HL-60 (cell line): ENCODE results near the gene SLC35F3.

Experiments
- DNase-seq, 2 experiments: peaks; one replicate each; pipeline ENCODE4 v3.0.0-alpha.2; 2010 to 2020; ENCODE audit warnings: low read depth in 1 of 2, low spot score in 1 of 2
- H3K27ac ChIP-seq: fragments of 250-450 bp; sonication (Bioruptor Pico); replicated peaks from 2 replicates; pipeline ENCODE4 v1.5.1; 2020; ENCODE audit warnings: mild to moderate bottlenecking, moderate library complexity
- H3K27me3 ChIP-seq: fragments of 250-450 bp; sonication (Bioruptor Pico); 2 replicates; pipeline ENCODE4 v1.5.1; 2021; ENCODE audit warnings: mild to moderate bottlenecking, moderate library complexity; ENCODE audit not compliant: insufficient read depth, poor library complexity, severe bottlenecking
- H3K4me3 ChIP-seq: replicated peaks from 2 replicates; pipeline ENCODE4 v1.5.1; 2011; ENCODE audit warnings: mild to moderate bottlenecking, control low read depth, low read length; ENCODE audit not compliant: insufficient read depth
- GABPA ChIP-seq: IDR thresholded peaks from 2 replicates; pipeline ENCODE4 v1.6.1; 2012; ENCODE audit warnings: low read depth
- POLR2AphosphoS5 ChIP-seq: IDR thresholded peaks from 2 replicates; pipeline ENCODE4 v1.6.1; 2012; ENCODE audit warnings: low read depth
- REST ChIP-seq: IDR thresholded peaks from 2 replicates; pipeline ENCODE4 v1.6.1; 2012; ENCODE audit warnings: low read depth; ENCODE audit not compliant: insufficient replicate concordance
- SPI1 ChIP-seq: IDR thresholded peaks from 2 replicates; pipeline ENCODE4 v1.6.1; 2012; ENCODE audit warnings: low read depth, mild to moderate bottlenecking, borderline replicate concordance
- TF ChIP-seq, protein P1 (sequence below): IDR thresholded peaks from one replicate; pipeline ENCODE4 v1.5.1; 2011; ENCODE audit warnings: low read length, control low read depth, inconsistent platforms; ENCODE audit not compliant: insufficient read depth

The SLC35F3 gene

DNA sequence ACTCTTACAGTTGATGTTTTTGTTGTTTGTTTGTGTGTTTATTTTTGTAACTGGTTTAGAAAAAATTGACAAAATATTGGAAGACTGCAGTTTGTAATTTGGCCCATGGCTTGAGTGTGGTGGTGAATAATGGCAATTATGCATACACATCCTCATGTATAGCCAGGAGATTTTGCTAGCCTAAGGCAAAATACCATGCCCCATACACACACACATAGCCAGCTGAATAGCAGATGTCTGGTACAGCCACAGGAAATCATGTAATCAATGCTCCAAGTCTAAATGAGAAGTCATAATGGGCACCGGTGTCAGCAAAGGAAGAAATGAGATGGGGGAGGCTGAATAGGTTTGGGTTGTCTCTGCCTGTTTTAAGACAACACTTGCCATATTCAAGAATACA, 333.6 kb downstream of the SLC35F3 start:
- no peak overlapping the region for H3K27ac ChIP-seq
- H3K4me3 ChIP-seq: no peak overlapping the region
- peaks cover 11% of the 10 kb centered on the region for H3K27me3 ChIP-seq
- no peak for TF ChIP-seq SPI1
- no peak for TF ChIP-seq POLR2AphosphoS5
- no peak for TF ChIP-seq REST
- TF ChIP-seq, protein P1, sequence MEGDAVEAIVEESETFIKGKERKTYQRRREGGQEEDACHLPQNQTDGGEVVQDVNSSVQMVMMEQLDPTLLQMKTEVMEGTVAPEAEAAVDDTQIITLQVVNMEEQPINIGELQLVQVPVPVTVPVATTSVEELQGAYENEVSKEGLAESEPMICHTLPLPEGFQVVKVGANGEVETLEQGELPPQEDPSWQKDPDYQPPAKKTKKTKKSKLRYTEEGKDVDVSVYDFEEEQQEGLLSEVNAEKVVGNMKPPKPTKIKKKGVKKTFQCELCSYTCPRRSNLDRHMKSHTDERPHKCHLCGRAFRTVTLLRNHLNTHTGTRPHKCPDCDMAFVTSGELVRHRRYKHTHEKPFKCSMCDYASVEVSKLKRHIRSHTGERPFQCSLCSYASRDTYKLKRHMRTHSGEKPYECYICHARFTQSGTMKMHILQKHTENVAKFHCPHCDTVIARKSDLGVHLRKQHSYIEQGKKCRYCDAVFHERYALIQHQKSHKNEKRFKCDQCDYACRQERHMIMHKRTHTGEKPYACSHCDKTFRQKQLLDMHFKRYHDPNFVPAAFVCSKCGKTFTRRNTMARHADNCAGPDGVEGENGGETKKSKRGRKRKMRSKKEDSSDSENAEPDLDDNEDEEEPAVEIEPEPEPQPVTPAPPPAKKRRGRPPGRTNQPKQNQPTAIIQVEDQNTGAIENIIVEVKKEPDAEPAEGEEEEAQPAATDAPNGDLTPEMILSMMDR: no peak
- no peak for TF ChIP-seq GABPA
- no peak for DNase-seq

DNA sequence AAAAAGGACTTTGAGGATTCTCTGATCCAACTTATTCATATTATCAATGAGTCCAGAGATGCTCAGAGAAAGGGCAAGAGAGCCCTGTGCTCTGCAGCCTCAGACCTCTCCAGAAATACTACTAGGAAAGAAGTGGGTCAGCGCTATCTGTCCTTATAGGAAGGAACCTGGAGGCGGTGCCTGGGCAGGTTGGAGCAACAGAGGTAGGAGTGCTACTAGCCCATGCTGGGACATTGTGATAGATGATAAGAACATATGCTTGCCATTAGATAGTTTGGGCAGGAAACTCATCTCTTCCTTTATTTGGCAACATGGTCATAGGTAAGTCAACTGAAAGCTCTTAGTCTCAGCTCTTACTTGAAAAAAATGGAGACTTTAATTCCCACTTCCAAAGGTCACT, 335.0 kb downstream of the SLC35F3 start:
- peaks cover 10% of the 10 kb centered on the region for H3K27me3 ChIP-seq
- TF ChIP-seq GABPA: no peak
- TF ChIP-seq, protein P1: no peak
- no peak for TF ChIP-seq SPI1
- TF ChIP-seq POLR2AphosphoS5: no peak
- no peak overlapping the region for H3K27ac ChIP-seq
- no peak overlapping the region for H3K4me3 ChIP-seq
- no peak for DNase-seq

DNA sequence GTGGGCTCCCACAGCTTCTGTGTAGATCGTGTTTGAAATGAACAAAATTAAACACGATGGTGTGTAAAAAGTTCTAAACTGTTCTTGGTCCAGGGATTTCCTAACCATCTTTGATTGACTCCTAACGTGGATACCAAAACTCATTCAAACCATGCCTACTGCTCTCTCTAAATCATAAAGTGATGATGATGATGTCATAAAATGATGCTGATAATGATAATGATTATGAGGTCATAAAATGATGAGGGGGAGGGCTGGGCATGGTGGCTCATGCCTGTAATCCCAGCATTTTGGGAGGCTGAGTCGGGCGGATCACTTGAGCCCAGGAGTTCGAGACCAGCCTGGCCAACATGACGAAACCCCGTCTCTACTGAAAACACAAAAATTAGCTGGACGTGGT, 335.5 kb downstream of the SLC35F3 start:
- TF ChIP-seq REST (no peak), GABPA (no peak), POLR2AphosphoS5 (no peak), SPI1 (no peak)
- TF ChIP-seq, protein P1: no peak
- no peak for DNase-seq
- H3K4me3 ChIP-seq: no peak overlapping the region
- H3K27me3 ChIP-seq: peaks cover 10% of the 10 kb centered on the region
- no peak overlapping the region for H3K27ac ChIP-seq

DNA sequence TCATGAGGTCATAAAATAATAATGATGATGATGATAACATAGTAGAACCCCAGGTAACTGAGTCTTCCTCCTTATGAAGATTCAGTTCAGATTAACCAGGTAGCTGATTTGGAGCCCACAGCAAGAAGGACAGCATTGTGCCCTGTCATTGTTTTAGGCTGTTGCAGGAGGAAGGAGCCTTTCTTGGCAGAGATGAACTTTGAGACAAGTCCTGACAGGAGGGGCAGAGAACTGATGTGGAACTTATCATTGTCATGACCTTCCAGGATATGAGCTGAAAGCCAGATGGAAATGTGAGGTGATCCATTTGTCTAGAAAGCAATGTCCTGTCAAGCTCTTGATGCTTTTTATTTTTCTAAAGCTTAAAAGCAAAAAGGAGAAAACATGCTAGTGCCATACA, 336.2 kb downstream of the SLC35F3 start:
- TF ChIP-seq GABPA: no peak
- no peak for TF ChIP-seq SPI1
- TF ChIP-seq REST: no peak
- TF ChIP-seq POLR2AphosphoS5: no peak
- TF ChIP-seq, protein P1: no peak
- Histone ChIP-seq H3K4me3 (no peak overlapping the region), H3K27ac (no peak overlapping the region), H3K27me3 (peaks cover 8% of the 10 kb centered on the region)
- DNase-seq: no peak
